ENCODE results near the gene KLF13. TPM values are rescaled to one million over a fixed set of nuclear protein-coding genes. Genes with fewer than 3 reads are reported as not detected.

KLF13 gene
- total RNA-seq, 4 donors from 2014 or later: 18.3 to 50.2 (median 32.9) TPM

- ATAC-seq (no peak), DNase-seq (no peak)
- no peaks in the 10 kb centered on the region for H3K27me3 ChIP-seq
- no peak overlapping the region for H3K4me3 ChIP-seq
- intact Hi-C loops (cut with DNase I; ENCODE audit: low total_unique reads) (no loop called here), in situ Hi-C loops (cut with MboI; ENCODE audit: low sequenced_read_pairs in 4 of 4) (loop anchor here in 1 of 4 donors (25.0 kb wide), 1 partner anchor 381 kb away; no protein-coding TSS in a partner anchor)
- no peaks in the 10 kb centered on the region for H3K9me3 ChIP-seq
- H3K4me1 ChIP-seq: peaks cover 98% of the 10 kb centered on the region in 2 donors
- H3K27ac ChIP-seq: peak overlapping the region; percentile 95 to 100 (median 97)
- no peaks in the 10 kb centered on the region for H3K36me3 ChIP-seq
- no peak for TF ChIP-seq POLR2A (IDR thresholded peaks at IDR 0.05)
- no peak for TF ChIP-seq CTCF (IDR thresholded peaks at IDR 0.05 in 4 of 5, conservative IDR thresholded peaks at IDR 0.05 in 1 of 5)
Measured at GRCh38 chr15:31342781-31343626, 16.4 kb downstream of the KLF13 start.

GRCh38 chr15:31343831-31344230, 17.2 kb downstream of the KLF13 start:
- in situ Hi-C loops (cut with MboI; ENCODE audit: low sequenced_read_pairs in 4 of 4) (loop anchor here in 1 of 4 donors (25.0 kb wide), 1 partner anchor 382 kb away; no protein-coding TSS in a partner anchor), intact Hi-C loops (cut with DNase I; ENCODE audit: low total_unique reads) (no loop called here)
- H3K4me1 ChIP-seq: peaks cover 98% of the 10 kb centered on the region in 2 donors
- no peaks in the 10 kb centered on the region for H3K36me3 ChIP-seq
- peak in 1 of 2 donors; percentile 44 for DNase-seq
- no peaks in the 10 kb centered on the region for H3K27me3 ChIP-seq
- ATAC-seq: peak in 1 of 2 donors; percentile 13
- no peak overlapping the region for H3K4me3 ChIP-seq
- H3K9me3 ChIP-seq: no peaks in the 10 kb centered on the region
- H3K27ac ChIP-seq: peak overlapping the region; percentile 95 to 100 (median 97)
- TF ChIP-seq POLR2A (IDR thresholded peaks at IDR 0.05) (no peak), CTCF (IDR thresholded peaks at IDR 0.05 in 4 of 5, conservative IDR thresholded peaks at IDR 0.05 in 1 of 5) (no peak)

GRCh38 chr15:31344266-31344665, 17.6 kb downstream of the KLF13 start:
- DNase-seq: peak in 1 of 2 donors; percentile 67
- intact Hi-C loops (cut with DNase I; ENCODE audit: low total_unique reads): no loop called here
- H3K27me3 ChIP-seq: no peaks in the 10 kb centered on the region
- H3K4me3 ChIP-seq: peak overlapping the region in 1 of 4 donors; percentile 40
- peaks cover 98 to 99% of the 10 kb centered on the region in 2 donors for H3K4me1 ChIP-seq
- ATAC-seq: peak in 1 of 2 donors; percentile 18
- peak overlapping the region; percentile 95 to 100 (median 97) for H3K27ac ChIP-seq
- no peaks in the 10 kb centered on the region for H3K36me3 ChIP-seq
- no peak for TF ChIP-seq POLR2A (IDR thresholded peaks at IDR 0.05)
- no peak for TF ChIP-seq CTCF (IDR thresholded peaks at IDR 0.05 in 4 of 5, conservative IDR thresholded peaks at IDR 0.05 in 1 of 5)
- H3K9me3 ChIP-seq: no peaks in the 10 kb centered on the region
- in situ Hi-C loops (cut with MboI; ENCODE audit: low sequenced_read_pairs in 4 of 4): loop anchor here in 1 of 4 donors (25.0 kb wide), 1 partner anchor 382 kb away; no protein-coding TSS in a partner anchor

GRCh38 chr15:31344823-31345605, 18.4 kb downstream of the KLF13 start:
- H3K36me3 ChIP-seq: no peaks in the 10 kb centered on the region
- peak overlapping the region; percentile 28 to 49 (median 39) for H3K4me3 ChIP-seq
- H3K4me1 ChIP-seq: peaks cover 98 to 99% of the 10 kb centered on the region in 2 donors
- peak overlapping the region; percentile 95 to 100 (median 97) for H3K27ac ChIP-seq
- no peaks in the 10 kb centered on the region for H3K27me3 ChIP-seq
- ATAC-seq (peak; percentile 30 to 61), DNase-seq (peak; percentile 62 to 94)
- TF ChIP-seq POLR2A (IDR thresholded peaks at IDR 0.05) (peak; percentile 35 to 37), CTCF (IDR thresholded peaks at IDR 0.05 in 4 of 5, conservative IDR thresholded peaks at IDR 0.05 in 1 of 5) (no peak)
- intact Hi-C loops (cut with DNase I; ENCODE audit: low total_unique reads): no loop called here
- in situ Hi-C loops (cut with MboI; ENCODE audit: low sequenced_read_pairs in 4 of 4): loop anchor here in 1 of 4 donors (25.0 kb wide), 1 partner anchor 383 kb away; no protein-coding TSS in a partner anchor
- H3K9me3 ChIP-seq: no peaks in the 10 kb centered on the region
